ENCODE results near the gene FCHO2.
"Not testable (repeated sequence)": the region's sequence is repeated elsewhere in the genome, so short reads cannot be mapped to it uniquely, and the experiment has no call there.

- not testable (repeated sequence) for TF ChIP-seq CTCF (conservative IDR thresholded peaks at IDR 0.05 in 1 of 2, IDR thresholded peaks at IDR 0.05 in 1 of 2; ENCODE audit: extremely low read depth in 1 of 2, insufficient read depth in 1 of 2, low read depth in 1 of 2, low read length in 2 of 2); EZH2 (IDR thresholded peaks at IDR 0.05; ENCODE audit: borderline replicate concordance, low read length)
Measured at GRCh38 chr5:72974481-72974880, 18.6 kb downstream of the FCHO2 start.

Data from mammary epithelial cell (primary cell).